Transverse colon (tissue), 4 donors: Measurements from ENCODE around the gene NPAS3. TPM values are rescaled to one million over a fixed set of nuclear protein-coding genes. Genes with fewer than 3 reads are reported as not detected.

Source experiments
- DNase-seq: peaks from one replicate; pipeline ENCODE4 v3.0.0-alpha.2; 2019
- H3K27ac ChIP-seq, 4 donors: fragments of 200-600 bp; sonication (generic); 2 replicates each; pipeline ENCODE4 v1.5.1; 2016 to 2018; ENCODE audit warnings: inconsistent platforms in 4 of 4
- H3K27me3 ChIP-seq: fragments of 200-600 bp; sonication (generic); 2 replicates; pipeline ENCODE4 v1.5.1; 2017; ENCODE audit warnings: inconsistent platforms
- H3K36me3 ChIP-seq, 4 donors: fragments of 200-600 bp; sonication (generic); 2 replicates each; pipeline ENCODE4 v1.5.1; 2017 to 2019; ENCODE audit warnings: inconsistent platforms in 4 of 4
- H3K4me1 ChIP-seq, 4 donors: fragments of 200-600 bp; sonication (generic); 2 replicates each; pipeline ENCODE4 v1.5.1; 2017 to 2020; ENCODE audit warnings: inconsistent platforms in 4 of 4
- H3K4me3 ChIP-seq, 4 donors: fragments of 200-600 bp; sonication (generic); 1 replicate in 1 of 4; 2 replicates in 3 of 4; pipeline versions ENCODE4 v1.5.1 to v1.6.1; 2017 to 2019; ENCODE audit warnings: inconsistent platforms in 4 of 4
- H3K9me3 ChIP-seq, 2 donors: fragments of 200-600 bp; sonication (generic); 2 replicates each; pipeline ENCODE4 v1.5.1; 2017 to 2019; ENCODE audit warnings: inconsistent platforms in 2 of 2
- EP300 ChIP-seq: sonication (generic); formaldehyde crosslinking; IDR thresholded peaks from one replicate; pipeline ENCODE4 v1.6.1; 2017; ENCODE audit warnings: antibody characterized with exemption, low read depth
- POLR2A ChIP-seq: fragments of 450-650 bp; IDR thresholded peaks from one replicate; pipeline ENCODE4 v1.6.1; 2016; ENCODE audit warnings: antibody characterized with exemption, mild to moderate bottlenecking, moderate library complexity
- POLR2AphosphoS5 ChIP-seq, 3 donors: sonication (generic); formaldehyde crosslinking; IDR thresholded peaks; one replicate each; pipeline ENCODE4 v1.6.1; 2016; ENCODE audit warnings: antibody characterized with exemption in 3 of 3
- WGBS, 2 donors: methylation state at CpG; one replicate each; pipeline ENCODE4 v1.1.5; 2018; ENCODE audit warnings: low coverage in 1 of 2; 5-methylcytosine and 5-hydroxymethylcytosine counted together
- in situ Hi-C, 4 donors: fragments of 200-750 bp; cut with MboI; loops; one replicate each; pipeline versions ENCODE4 v1.15.0 to v1.15.1; 2017; ENCODE audit warnings: low sequenced_read_pairs in 3 of 4, low pct_ligation_motif_present in 1 of 4, low pct_unique_long_range_greater_than_20kb in 1 of 4
- intact Hi-C: fragments of 100-400 bp; cut with DNase I; formaldehyde crosslinking; loops from one replicate; pipeline ENCODE4 v1.15.1; 2023; ENCODE audit warnings: low total_unique reads
- total RNA-seq, 4 donors: library from RNA; depleted of rRNA; stranded (reverse); fragments of >200 nt; gene quantifications; one replicate each; pipeline ENCODE4 v1.1.0, GENCODE V29; 2016
- TF ChIP-seq, protein P1 (sequence below), 5 experiments: fragments of 200-600 bp in 3 of 5; fragments of 450-650 bp in 2 of 5; sonication (generic) in 3 of 5; IDR thresholded peaks; 1 replicate in 2 of 5; 2 replicates in 3 of 5; pipeline ENCODE4 v1.5.1; 2016 to 2017; ENCODE audit warnings: antibody characterized with exemption in 5 of 5, inconsistent platforms in 3 of 5, mild to moderate bottlenecking in 2 of 5, moderate library complexity in 1 of 5

NPAS3 gene
- total RNA-seq, 4 donors from 2014 or later: 0.96 to 6.4 (median 1.8) TPM

DNA sequence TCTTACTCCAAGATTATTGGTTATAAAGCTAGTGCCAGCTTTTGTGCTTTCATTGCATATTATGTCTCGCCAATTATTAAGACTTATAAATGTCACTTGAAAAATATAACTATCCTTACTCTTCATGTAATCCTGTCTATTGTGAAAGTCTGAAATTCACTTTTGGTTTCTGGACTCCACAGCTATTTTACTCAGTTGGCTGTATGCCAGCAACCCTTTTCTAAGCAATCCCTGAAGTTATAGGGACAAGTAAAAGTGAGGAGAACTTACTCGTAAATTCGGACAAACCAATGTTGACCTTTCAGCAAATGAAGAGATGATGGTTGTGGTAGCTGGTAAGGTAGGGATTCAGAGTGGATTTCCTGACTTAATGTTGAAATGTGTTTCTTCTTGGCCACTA lies 196.3 kb downstream of the NPAS3 start:
- no peak overlapping the region for H3K27ac ChIP-seq
- H3K27me3 ChIP-seq: no peaks in the 10 kb centered on the region
- 72 to 77% methylated on average over 3 of the region's 3 CpGs for WGBS, 2 donors
- no peak for DNase-seq
- in situ Hi-C loops: no loop called here
- no peak for TF ChIP-seq POLR2A
- intact Hi-C loops: no loop called here
- H3K36me3 ChIP-seq: no peaks in the 10 kb centered on the region
- H3K4me1 ChIP-seq: no peaks in the 10 kb centered on the region
- no peak overlapping the region for H3K4me3 ChIP-seq
- H3K9me3 ChIP-seq: no peaks in the 10 kb centered on the region

DNA sequence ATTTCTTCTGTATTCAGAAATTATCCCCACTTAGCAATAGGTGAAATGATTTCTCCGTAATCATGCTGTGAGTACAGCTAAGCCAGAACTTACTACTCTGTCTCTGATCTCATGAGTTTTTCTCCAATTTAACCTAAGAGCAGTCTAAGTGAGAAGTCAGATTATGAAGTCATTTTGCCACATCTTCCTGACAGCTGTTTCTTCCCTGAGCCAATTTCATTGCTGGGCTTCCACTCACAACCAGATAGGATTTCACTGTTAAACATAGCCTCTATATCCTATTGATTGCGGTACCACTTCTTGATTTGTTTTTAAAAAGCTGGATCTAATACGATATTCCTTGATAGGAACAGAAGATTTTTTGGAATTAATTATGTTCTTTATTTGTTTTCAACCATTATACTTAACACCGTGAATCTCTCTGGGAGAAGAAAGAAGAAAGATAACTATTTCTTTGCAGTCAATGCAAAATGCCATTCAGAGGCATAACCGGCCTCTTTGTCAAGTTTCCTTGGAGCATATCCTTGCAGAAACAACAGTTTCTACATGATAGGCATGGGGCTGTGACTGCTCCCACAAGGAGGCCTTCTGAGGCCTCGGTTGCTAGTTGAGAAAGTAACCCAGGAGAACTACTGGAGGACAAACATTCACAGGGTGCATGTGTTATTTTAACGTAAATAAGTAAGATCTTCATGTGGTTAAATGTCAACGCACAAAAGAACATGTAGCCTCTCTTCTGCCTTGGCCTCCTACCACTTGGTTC lies 212.2 kb downstream of the NPAS3 start:
- Histone ChIP-seq H3K4me1 (no peaks in the 10 kb centered on the region), H3K9me3 (no peaks in the 10 kb centered on the region), H3K36me3 (no peaks in the 10 kb centered on the region), H3K27me3 (no peaks in the 10 kb centered on the region), H3K4me3 (no peak overlapping the region), H3K27ac (no peak overlapping the region)
- WGBS, 2 donors: 90 to 95% methylated on average over 7 to 8 of the region's 8 CpGs
- DNase-seq: no peak
- intact Hi-C loops (no loop called here), in situ Hi-C loops (no loop called here)
- no peak for TF ChIP-seq POLR2AphosphoS5 (IDR thresholded peaks at IDR 0.05)
- TF ChIP-seq EP300: no peak
- TF ChIP-seq POLR2A: no peak
- TF ChIP-seq, protein P1, sequence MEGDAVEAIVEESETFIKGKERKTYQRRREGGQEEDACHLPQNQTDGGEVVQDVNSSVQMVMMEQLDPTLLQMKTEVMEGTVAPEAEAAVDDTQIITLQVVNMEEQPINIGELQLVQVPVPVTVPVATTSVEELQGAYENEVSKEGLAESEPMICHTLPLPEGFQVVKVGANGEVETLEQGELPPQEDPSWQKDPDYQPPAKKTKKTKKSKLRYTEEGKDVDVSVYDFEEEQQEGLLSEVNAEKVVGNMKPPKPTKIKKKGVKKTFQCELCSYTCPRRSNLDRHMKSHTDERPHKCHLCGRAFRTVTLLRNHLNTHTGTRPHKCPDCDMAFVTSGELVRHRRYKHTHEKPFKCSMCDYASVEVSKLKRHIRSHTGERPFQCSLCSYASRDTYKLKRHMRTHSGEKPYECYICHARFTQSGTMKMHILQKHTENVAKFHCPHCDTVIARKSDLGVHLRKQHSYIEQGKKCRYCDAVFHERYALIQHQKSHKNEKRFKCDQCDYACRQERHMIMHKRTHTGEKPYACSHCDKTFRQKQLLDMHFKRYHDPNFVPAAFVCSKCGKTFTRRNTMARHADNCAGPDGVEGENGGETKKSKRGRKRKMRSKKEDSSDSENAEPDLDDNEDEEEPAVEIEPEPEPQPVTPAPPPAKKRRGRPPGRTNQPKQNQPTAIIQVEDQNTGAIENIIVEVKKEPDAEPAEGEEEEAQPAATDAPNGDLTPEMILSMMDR (IDR thresholded peaks at IDR 0.05): no peak

DNA sequence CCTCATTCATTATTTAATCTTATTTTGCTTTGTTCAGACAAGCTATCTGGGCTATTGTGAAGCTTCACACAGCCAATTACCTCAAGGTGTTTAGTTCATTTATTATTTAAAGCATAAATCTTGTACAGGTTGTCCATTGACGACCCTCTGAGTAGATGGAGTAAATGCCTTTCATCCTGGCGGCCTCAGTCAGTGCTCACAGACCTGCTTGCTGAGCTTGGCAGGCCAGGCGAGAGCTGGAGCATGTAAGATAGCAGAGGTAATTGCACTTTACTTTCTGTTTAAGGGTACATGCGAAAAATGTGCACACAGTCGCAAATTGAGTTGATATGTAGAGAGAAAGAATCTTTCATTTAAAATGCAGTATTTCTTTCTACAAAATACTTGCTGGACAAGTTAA lies 224.4 kb downstream of the NPAS3 start:
- intact Hi-C loops (no loop called here), in situ Hi-C loops (no loop called here)
- 88 to 89% methylated on average over 5 of the region's 5 CpGs for WGBS, 2 donors
- TF ChIP-seq POLR2AphosphoS5 (IDR thresholded peaks at IDR 0.05): no peak
- TF ChIP-seq EP300: no peak
- TF ChIP-seq POLR2A: no peak
- TF ChIP-seq, protein P1 (IDR thresholded peaks at IDR 0.05): no peak
- no peak for DNase-seq
- no peaks in the 10 kb centered on the region for H3K27me3 ChIP-seq
- no peaks in the 10 kb centered on the region for H3K36me3 ChIP-seq
- no peak overlapping the region for H3K4me3 ChIP-seq
- peaks cover 0 to 6% (median 0%) of the 10 kb centered on the region in 4 donors for H3K4me1 ChIP-seq
- H3K9me3 ChIP-seq: no peaks in the 10 kb centered on the region
- H3K27ac ChIP-seq: no peak overlapping the region

DNA sequence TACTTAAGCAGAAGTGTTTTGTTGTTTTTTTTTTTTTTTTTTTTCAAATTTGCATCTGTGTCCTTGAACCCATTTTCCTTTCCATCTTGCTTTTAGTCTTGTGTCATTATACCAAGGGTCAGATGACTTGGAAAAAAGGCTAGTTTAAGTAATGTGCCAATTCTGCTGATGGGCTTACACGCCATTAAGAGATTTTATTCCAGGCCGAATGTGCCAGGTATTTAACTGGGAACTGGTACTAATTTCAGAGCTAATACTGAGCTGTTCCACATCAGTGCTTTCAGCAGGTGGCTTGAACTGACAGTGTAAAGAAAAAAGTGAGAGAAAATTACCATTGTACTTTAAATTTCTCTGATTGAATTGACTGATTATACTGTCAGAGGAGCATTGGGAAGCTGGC lies 224.9 kb downstream of the NPAS3 start:
- Histone ChIP-seq H3K36me3 (no peaks in the 10 kb centered on the region), H3K27ac (no peak overlapping the region), H3K27me3 (no peaks in the 10 kb centered on the region), H3K9me3 (no peaks in the 10 kb centered on the region), H3K4me1 (peaks cover 0 to 6% (median 0%) of the 10 kb centered on the region in 4 donors), H3K4me3 (no peak overlapping the region)
- in situ Hi-C loops (no loop called here), intact Hi-C loops (no loop called here)
- DNase-seq: no peak
- TF ChIP-seq POLR2AphosphoS5 (IDR thresholded peaks at IDR 0.05) (no peak), EP300 (no peak), POLR2A (no peak)
- TF ChIP-seq, protein P1 (IDR thresholded peaks at IDR 0.05): no peak
- 80 to 95% methylated on average over 1 to 2 of the region's 2 CpGs for WGBS, 2 donors
